HG03108 (cell line): ENCODE data around the gene KSR2.
"Not testable (repeated sequence)": the region's sequence is repeated elsewhere in the genome, so short reads cannot be mapped to it uniquely, and the experiment has no call there.

Experiments used
- ATAC-seq: cut with Tn5 transposase; IDR thresholded peaks from one replicate; pipeline ENCODE4 v1.9.1; 2021; ENCODE audit warnings: moderate library complexity; ENCODE audit not compliant: unreplicated experiment

The KSR2 gene

GRCh38 chr12:117829108-117829507 lies 139.7 kb downstream of the KSR2 start:
- no peak for ATAC-seq

GRCh38 chr12:117827660-117828059 lies 141.1 kb downstream of the KSR2 start:
- ATAC-seq, result no peak

GRCh38 chr12:117825827-117826226 lies 143.0 kb downstream of the KSR2 start:
- ATAC-seq, result no peak

- ATAC-seq, result no peak
Measured at GRCh38 chr12:117821480-117822175, 147.2 kb downstream of the KSR2 start.

GRCh38 chr12:117820216-117820907 lies 148.4 kb downstream of the KSR2 start:
- ATAC-seq, result no peak

DNA sequence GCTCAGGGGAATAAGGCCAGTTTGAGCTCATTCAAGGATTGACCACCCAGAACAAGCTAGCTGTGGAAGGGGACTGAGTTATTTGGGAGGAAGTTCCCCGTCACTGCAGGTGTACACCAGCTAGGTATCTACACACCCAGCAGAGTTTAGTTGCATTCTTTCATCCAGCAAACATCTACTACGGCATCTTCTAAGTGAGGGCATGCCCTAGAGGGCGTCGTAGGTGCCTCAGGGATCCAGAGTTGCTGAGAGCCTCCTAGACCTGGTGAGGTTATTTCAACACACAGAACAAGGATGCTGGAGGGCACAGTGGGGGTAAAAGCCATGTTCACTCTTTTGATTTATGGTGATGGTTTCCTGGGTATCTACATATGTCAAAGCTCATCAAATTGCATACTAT lies 149.6 kb downstream of the KSR2 start:
- ATAC-seq, result no peak

- no peak for ATAC-seq
Measured at GRCh38 chr12:117818400-117818799, 150.4 kb downstream of the KSR2 start.

DNA sequence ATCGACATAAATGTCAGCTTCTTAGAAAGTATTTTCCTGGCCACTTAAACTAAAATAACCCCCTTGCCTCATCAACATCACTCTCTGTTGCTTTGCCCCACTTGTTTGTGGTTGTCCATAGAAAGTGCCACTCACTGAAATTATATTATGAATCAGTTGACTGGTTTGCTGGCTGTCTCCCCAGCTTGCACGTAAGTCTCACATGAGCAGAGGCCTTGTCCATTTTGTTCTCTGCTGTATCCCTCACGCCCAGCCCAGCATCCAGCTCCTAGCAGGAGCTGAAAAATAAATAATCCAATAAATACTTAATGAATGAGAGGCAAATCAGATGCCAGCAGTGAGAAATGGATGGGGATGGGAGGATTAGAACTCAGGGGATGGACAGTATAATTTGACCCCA lies 159.3 kb downstream of the KSR2 start:
- no peak for ATAC-seq

GRCh38 chr12:117807946-117808345 lies 160.8 kb downstream of the KSR2 start:
- no peak for ATAC-seq

DNA sequence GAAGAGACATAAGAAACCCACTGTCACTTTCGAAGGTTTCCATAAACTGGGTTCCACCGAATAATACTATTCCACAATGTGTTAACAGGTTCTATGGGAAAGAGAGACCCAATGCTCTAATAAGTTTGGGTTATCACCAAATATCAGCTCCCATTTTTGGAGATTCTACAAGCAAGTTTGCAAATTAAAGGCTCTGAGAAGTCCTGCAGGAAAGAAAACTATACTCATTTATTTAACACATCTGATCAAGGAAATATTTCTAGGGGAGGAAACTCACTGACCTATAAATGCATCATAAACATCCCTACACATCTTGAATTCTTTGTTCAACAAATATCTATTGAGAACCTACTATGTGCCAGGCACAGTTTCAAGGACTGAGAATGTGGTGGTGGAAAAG lies 161.4 kb downstream of the KSR2 start:
- no peak for ATAC-seq

- no peak for ATAC-seq
Measured at GRCh38 chr12:117805865-117806264, 162.9 kb downstream of the KSR2 start.

DNA sequence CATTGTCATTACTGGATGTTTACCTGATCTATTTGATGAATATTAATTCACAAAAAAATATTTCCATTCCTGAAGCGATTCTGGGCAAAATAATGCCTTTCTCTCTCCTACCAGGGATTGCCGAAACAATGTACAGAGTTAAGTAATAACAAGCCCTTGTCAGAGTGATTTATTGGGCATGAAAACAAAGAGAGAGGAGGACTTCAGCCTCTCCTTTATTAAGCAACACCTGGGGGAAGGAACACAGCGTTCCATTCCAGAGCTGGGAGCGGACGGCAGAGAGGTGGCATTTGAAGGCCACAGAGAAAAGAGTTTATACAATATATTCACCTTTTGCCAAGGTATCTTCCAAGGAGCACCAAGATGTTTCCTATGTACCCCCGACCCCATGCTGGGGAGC lies 165.8 kb downstream of the KSR2 start:
- no peak for ATAC-seq

DNA sequence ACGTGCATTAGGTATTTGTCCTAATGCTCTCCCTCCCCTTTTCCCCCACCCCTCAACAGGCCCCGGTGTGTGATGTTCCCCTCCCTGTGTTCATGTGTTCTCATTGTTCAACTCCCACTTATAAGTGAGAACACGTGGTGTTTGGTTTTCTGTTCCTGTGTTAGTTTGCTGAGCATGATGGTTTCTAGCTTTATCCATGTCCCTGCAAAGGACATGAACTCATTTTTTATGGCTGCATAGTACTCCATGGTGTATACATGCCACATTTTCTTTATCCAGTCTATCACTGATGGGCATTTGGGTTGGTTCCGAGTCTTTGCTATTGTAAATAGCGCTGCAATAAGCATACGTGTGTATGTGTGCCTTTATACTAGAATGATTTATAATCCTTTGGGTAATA lies 168.1 kb downstream of the KSR2 start:
- ATAC-seq, result not testable (repeated sequence)

GRCh38 chr12:117797202-117797601 lies 171.6 kb downstream of the KSR2 start:
- ATAC-seq, result no peak

DNA sequence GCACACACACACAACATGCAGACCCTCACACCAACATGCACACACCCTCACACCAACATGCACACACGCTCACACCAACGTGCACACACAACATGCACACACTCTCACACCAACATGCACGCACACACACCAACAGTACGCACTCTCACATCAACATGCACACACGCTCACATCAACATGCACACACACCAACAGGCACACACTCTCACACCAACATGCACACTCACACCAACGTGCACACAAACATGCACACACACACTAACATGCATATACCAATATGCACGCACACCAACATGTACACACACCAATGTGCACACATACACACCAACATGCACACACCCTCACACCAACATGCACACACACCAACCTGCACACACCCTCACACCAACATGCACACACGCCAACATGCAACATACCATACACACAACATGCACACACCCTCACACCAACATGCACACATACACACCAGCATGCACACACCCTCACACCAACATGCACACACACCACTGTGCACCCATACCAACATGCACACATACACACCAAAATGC lies 175.8 kb downstream of the KSR2 start:
- ATAC-seq, result no peak

GRCh38 chr12:117792471-117792870 lies 176.3 kb downstream of the KSR2 start:
- ATAC-seq, result no peak

DNA sequence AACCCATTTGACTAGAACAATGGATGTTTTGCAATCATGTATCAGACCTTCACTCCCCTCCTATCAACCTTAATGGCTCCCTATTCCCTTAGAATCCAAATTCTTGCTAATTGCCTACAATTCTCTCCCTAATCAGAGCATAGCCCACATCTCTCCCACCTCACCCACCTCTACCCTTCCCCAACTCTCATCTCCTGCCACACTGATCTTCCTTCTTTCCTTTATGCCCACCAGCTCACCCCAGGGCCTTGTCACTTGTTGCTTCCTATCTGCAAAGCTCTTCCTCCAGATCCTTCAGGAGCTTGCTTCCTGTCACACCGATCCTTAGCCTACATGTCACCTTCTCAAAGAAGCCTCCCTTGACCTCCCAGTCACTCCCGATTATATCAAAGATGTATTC lies 177.8 kb downstream of the KSR2 start:
- no peak for ATAC-seq

DNA sequence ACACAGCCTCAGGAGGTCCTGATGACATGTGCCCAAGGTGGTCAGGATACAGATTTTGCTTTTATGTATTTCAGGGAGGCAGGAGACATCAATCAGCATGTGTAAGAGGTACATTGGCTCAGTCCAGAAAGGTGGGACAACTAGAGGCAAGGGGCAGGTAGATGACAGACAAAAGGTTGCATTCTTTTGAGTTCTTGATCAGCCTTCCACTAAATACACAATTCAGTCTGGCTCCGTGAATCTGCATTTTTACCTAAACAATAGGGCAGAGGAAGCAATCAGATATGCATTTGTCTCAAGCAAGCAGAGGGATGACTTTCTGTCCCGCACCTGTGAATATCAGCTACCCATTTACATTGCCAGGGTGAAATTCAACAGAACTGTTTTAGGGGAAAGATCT lies 178.6 kb downstream of the KSR2 start:
- no peak for ATAC-seq

- no peak for ATAC-seq
Measured at GRCh38 chr12:117789195-117789912, 179.4 kb downstream of the KSR2 start.

GRCh38 chr12:117778656-117779055 lies 190.1 kb downstream of the KSR2 start:
- ATAC-seq, result no peak

DNA sequence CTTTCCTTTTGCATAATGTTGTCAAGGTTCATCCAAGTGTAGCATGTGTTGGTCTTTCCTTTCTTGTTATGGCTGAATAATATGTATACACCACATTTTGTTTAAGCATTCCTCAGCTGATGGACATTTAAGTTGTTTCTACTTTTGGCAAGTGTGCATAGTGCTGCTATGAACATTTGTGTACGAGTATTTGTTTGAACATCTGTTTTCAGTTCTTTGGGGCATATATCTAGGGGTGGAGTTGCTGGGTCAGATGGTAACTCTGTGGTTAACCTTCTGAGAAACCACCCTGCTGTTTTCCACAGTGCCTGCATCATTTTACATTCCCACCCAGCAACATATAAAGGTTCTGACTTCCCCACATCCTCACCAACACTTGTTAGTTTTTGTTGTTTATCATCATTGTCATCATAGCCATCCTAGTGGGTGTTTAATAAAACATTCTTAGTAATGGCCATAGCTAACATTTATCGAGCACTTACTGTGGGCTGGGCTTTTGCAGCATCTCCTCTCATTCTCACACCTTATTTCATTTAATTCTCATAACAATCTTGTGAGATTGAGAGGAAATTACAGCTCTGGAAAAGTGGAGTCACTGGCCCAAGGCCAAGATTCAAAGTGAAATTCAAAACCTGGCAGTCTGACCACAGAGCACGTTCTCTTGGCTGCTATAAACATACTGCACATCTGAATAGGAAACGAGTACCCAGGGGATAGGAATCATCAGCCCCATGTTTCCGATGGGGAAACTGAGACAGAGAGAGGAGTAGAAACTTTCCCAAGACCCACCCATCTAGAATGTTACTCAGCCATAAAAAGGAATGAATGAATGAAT lies 193.6 kb downstream of the KSR2 start:
- no peak for ATAC-seq
